ENCODE results near the gene SLC22A5.

Gene SLC22A5

DNA sequence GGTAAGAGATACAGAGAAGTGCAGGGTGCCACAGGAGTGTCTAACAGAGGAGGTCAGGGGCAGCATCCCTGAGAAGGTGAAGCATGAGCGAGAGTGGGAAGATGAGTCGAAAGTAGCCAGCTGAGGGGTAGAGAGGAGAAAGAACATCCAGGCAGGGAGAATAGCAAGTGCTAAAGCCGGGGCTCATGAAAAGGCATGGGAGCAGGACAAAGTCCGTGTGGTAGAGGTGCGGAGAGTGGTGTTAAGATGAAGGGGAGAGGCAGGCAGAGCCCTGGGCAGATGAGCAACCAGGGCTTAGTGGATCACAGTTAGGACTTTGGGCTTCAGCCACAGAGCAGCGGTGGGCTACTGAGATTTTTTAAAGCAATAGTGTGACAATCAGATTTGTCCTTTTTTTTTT is 10.5 kb downstream of the SLC22A5 start:
- H3K4me3 ChIP-seq (replicated peaks; ENCODE audit: low read depth, low read length), result no peak overlapping the region
- no peak for TF ChIP-seq CTCF (IDR thresholded peaks at IDR 0.05; ENCODE audit: low read length, missing control alignments)
- no peak for DNase-seq (ENCODE audit: low read depth)

GRCh38 chr5:132380741-132381140 is 11.2 kb downstream of the SLC22A5 start:
- DNase-seq (ENCODE audit: low read depth), result no peak
- no peak for TF ChIP-seq CTCF (IDR thresholded peaks at IDR 0.05; ENCODE audit: low read length, missing control alignments)
- no peak overlapping the region for H3K4me3 ChIP-seq (replicated peaks; ENCODE audit: low read depth, low read length)

DNA sequence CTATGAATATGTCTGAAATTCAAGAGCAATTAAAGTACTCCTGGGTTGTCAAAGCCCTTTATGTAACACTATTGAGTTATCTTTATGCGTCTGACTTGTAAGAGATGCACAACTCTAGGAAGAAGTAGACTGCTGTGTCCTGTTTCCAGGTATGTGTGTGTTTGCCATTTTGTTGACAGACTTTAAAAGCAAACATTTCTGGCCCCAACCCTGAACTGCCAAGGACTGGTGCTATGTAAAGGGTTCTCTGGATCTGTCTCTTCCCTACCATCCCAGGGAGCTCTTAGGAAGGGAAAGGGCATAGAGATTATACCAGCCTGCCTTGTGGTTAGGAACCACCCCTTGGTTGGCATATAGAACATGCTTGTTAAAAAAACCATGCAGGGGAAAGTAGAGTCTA is 12.1 kb downstream of the SLC22A5 start:
- TF ChIP-seq CTCF (IDR thresholded peaks at IDR 0.05; ENCODE audit: low read length, missing control alignments), result no peak
- DNase-seq (ENCODE audit: low read depth), result no peak
- no peak overlapping the region for H3K4me3 ChIP-seq (replicated peaks; ENCODE audit: low read depth, low read length)

DNA sequence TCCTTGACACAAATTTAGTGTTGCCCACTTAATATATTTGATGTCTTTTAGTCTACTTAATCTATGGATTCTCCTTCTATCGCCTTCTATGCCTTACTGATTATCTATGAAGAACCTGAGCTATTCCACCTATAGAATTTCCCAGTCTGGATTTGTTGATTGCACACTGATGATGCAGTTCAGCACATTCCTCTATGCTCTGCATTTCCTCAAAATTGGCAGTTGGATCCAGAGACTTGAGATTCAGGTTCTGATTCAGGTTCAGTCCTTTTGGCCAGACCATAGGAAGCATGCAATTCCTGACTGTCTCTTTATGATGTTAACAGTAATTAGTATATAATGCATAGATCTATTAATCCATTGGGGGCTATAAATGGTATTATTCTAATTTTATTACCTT is 13.8 kb downstream of the SLC22A5 start:
- TF ChIP-seq CTCF (IDR thresholded peaks at IDR 0.05; ENCODE audit: low read length, missing control alignments), result no peak
- DNase-seq (ENCODE audit: low read depth), result peak; percentile 43
- H3K4me3 ChIP-seq (replicated peaks; ENCODE audit: low read depth, low read length), result no peak overlapping the region

DNA sequence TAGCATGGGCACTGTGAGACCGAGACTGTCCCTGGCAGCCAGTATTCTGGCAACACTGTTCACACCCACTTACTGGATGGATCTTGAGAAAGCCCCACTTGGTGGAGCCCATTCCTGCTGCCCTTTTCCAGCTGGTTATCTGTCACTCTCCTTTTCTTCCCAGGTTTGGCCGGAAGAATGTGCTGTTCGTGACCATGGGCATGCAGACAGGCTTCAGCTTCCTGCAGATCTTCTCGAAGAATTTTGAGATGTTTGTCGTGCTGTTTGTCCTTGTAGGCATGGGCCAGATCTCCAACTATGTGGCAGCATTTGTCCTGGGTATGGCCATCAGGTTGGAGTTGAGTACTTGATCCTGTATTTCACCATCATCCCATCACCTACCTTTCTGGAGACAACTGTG is 14.5 kb downstream of the SLC22A5 start:
- TF ChIP-seq CTCF (IDR thresholded peaks at IDR 0.05; ENCODE audit: low read length, missing control alignments), result no peak

DNA sequence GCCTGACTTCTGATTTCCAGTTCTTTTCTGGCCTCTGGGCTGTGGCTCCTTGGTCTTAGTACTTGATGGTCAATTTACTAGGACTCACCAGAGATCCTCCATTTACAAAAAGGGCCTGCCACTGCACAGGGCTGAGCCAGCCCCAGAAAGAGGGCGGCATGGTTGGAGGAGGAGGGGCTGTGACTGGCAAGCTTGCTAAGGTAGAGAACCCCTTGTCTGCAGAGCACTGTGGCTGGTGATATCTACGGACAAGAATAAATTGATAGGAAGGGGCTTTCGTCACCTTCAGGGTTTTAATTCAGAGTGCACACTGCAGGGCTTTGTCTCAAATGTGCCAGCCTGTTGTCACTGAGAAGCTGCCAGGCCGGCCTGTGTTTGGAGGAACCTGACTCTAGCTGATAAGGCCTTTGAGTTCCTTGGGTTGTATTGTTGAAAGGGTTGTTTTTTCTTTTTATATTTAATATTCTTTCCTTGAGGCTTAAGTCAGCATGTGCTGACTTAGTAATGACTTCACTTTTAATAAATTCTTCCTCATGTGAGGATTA is 15.1 kb downstream of the SLC22A5 start:
- no peak for TF ChIP-seq CTCF (IDR thresholded peaks at IDR 0.05; ENCODE audit: low read length, missing control alignments)
- DNase-seq (ENCODE audit: low read depth), result no peak
- H3K4me3 ChIP-seq (replicated peaks; ENCODE audit: low read depth, low read length), result no peak overlapping the region

More for the DNA sequence above, 14.5 kb downstream of the SLC22A5 start:
- H3K4me3 ChIP-seq (replicated peaks; ENCODE audit: low read depth, low read length), result no peak overlapping the region
- DNase-seq (ENCODE audit: low read depth), result no peak

DNA sequence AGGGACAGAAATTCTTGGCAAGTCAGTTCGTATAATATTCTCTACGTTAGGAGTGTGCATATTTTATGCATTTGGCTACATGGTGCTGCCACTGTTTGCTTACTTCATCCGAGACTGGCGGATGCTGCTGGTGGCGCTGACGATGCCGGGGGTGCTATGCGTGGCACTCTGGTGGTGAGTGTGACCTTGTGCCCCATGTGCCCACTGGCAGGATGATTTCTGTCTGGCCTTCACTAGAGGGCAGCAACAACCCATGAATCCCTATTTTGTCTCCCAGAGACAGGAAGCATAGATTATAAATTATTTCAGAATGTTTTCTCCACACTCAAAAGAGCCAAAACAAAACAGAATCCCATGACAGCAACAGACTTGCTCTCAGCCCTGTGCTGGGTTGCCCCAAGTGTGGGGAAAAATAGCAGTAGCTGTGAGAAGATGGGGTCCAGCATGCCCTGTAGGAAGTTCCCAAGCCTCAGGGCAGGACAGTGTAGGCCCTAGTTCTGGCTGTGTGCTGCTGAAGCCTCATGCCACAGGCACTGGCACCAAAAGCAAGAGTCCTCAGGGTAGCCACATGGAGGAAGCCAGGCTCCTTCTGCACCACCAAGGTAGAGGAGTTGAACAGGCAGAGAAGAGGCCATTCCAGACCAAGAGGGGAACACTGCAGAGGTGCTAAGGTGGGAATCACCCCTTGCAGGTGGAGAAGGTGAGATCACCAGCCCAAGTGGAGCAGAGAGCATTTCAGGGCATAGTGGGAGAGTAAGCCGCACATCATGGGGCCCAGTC is 16.0 kb downstream of the SLC22A5 start:
- peak; percentile 75 for DNase-seq (ENCODE audit: low read depth)
- H3K4me3 ChIP-seq (replicated peaks; ENCODE audit: low read depth, low read length), result no peak overlapping the region
- peak; percentile 68 for TF ChIP-seq CTCF (IDR thresholded peaks at IDR 0.05; ENCODE audit: low read length, missing control alignments)
